PC-9 (cell line): ENCODE results near the gene TRIM26. TPM values are rescaled to one million over a fixed set of nuclear protein-coding genes. Genes with fewer than 3 reads are reported as not detected.

Experiments used
- BruUV-seq: library from RNA; stranded (reverse); fragments of 400-500 nt; replicated peaks from 2 replicates; lab custom pipeline; 2021; lab: Mats Ljungman, UMichigan
- CTCF ChIA-PET: fragments of 300-600 bp; sonication (Branson Sonifier 250); formaldehyde crosslinking; loops from one replicate; lab custom pipeline; 2022; ENCODE audit warnings: antibody characterized with exemption; lab: Charles Lee
- POLR2A ChIA-PET: fragments of 300-600 bp; sonication (Branson Sonifier 250); formaldehyde crosslinking; loops from one replicate; lab custom pipeline; 2022; ENCODE audit warnings: antibody characterized with exemption; ENCODE audit not compliant: unreplicated experiment; lab: Charles Lee
- DNase-seq, 2 experiments: peaks; one replicate each; pipeline versions ENCODE4 v3.0.0 to v3.0.0-alpha.2; 2015 to 2022; ENCODE audit warnings: mixed read lengths in 1 of 2
- H2AFZ ChIP-seq: fragments of 200-600 bp; sonication (generic); 2 replicates; pipeline ENCODE4 v1.8.1; 2017; ENCODE audit warnings: antibody characterized with exemption
- H3F3A ChIP-seq: fragments of 200-600 bp; sonication (generic); 2 replicates; pipeline ENCODE4 v1.8.1; 2017; ENCODE audit warnings: antibody characterized with exemption, mild to moderate bottlenecking, low read depth; ENCODE audit not compliant: insufficient read depth
- H3K27ac ChIP-seq: fragments of 200-600 bp; sonication (generic); 2 replicates; pipeline ENCODE4 v1.6.1; 2016; ENCODE audit warnings: mixed run types
- H3K27me3 ChIP-seq: fragments of 200-600 bp; sonication (generic); 2 replicates; pipeline ENCODE4 v1.6.1; 2016; ENCODE audit warnings: low read depth, mixed run types; ENCODE audit not compliant: insufficient read depth
- H3K36me3 ChIP-seq: fragments of 200-600 bp; sonication (generic); 2 replicates; pipeline ENCODE4 v1.6.1; 2016; ENCODE audit warnings: low read depth, mixed run types
- H3K4me1 ChIP-seq: fragments of 200-600 bp; sonication (generic); replicated peaks from 2 replicates; pipeline ENCODE4 v1.6.1; 2016; ENCODE audit warnings: mixed run types; ENCODE audit not compliant: insufficient read depth
- H3K4me2 ChIP-seq: fragments of 200-600 bp; sonication (generic); 2 replicates; pipeline ENCODE4 v1.6.1; 2017; ENCODE audit warnings: mixed run types
- H3K4me3 ChIP-seq: fragments of 200-600 bp; sonication (generic); 2 replicates; pipeline ENCODE4 v1.6.1; 2016; ENCODE audit warnings: mixed run types
- H3K79me2 ChIP-seq: fragments of 200-600 bp; sonication (generic); 2 replicates; pipeline ENCODE4 v1.6.1; 2017; ENCODE audit warnings: low read depth, mixed run types
- H3K9me2 ChIP-seq: fragments of 200-600 bp; sonication (generic); 2 replicates; pipeline ENCODE4 v1.8.1; 2017; ENCODE audit warnings: mild to moderate bottlenecking; ENCODE audit not compliant: insufficient read depth
- H3K9me3 ChIP-seq: fragments of 200-600 bp; sonication (generic); 2 replicates; pipeline ENCODE4 v1.8.1; 2016; ENCODE audit warnings: low read depth; ENCODE audit not compliant: insufficient read depth
- H4K20me1 ChIP-seq: fragments of 200-600 bp; sonication (generic); 2 replicates; pipeline ENCODE4 v1.8.1; 2017; ENCODE audit not compliant: insufficient read depth
- CTCF ChIP-seq: fragments of 200-600 bp; sonication (generic); conservative IDR thresholded peaks from 2 replicates; pipeline ENCODE4 v1.6.1; 2017; ENCODE audit warnings: mixed run types, antibody characterized with exemption, mild to moderate bottlenecking, moderate library complexity
- EZH2 ChIP-seq: fragments of 200-600 bp; sonication (generic); IDR thresholded peaks from 2 replicates; pipeline ENCODE4 v1.8.0; 2017; ENCODE audit warnings: antibody characterized with exemption, low read depth
- intact Hi-C: fragments of 100-400 bp; cut with micrococcal nuclease; formaldehyde crosslinking; loops from one replicate; pipeline ENCODE4 v1.10.0; 2022; ENCODE audit not compliant: unreplicated experiment
- total RNA-seq: library from RNA; stranded (reverse); gene quantifications from 2 replicates; pipeline ENCODE4 v1.2.3, GENCODE V29; 2021

TRIM26 gene
- total RNA-seq, 1 experiment from 2014 or later: 53.9 TPM

- Histone ChIP-seq H2AFZ (no peak overlapping the region), H3K36me3 (0 out of 2 replicates have a peak, but pooled peaks cover 6% of the 10 kb centered on the region), H3K4me3 (peak overlapping the region; percentile 95; the same call in 1 of the 2 replicates), H3K4me2 (peak overlapping the region; percentile 97), H3F3A (peaks cover 36% of the 10 kb centered on the region), H3K9me2 (no peaks in the 10 kb centered on the region), H3K79me2 (peaks cover 61% of the 10 kb centered on the region), H4K20me1 (peaks cover 38% of the 10 kb centered on the region), H3K27me3 (no peaks in the 10 kb centered on the region), H3K9me3 (no peaks in the 10 kb centered on the region), H3K4me1 (peaks cover 44% of the 10 kb centered on the region), H3K27ac (no peak overlapping the region)
- BruUV-seq: no TSS peak
- TF ChIP-seq EZH2 (no peak), CTCF (no peak)
- ChIA-PET POLR2A (no interaction called here), CTCF (interaction anchor here (0.6 kb wide), 1 partner anchor 599 kb away, joined by 4 read pairs; no protein-coding TSS in a partner anchor)
- no peak for DNase-seq
- intact Hi-C loops: loop anchor here (5.0 kb wide), 1 partner anchor 116 kb away; the partner anchor contains the start of gene TRIM39
Measured at GRCh38 chr6:30211306-30211705, 1.9 kb downstream of the TRIM26 start.

- intact Hi-C loops: no loop called here
- Histone ChIP-seq H4K20me1 (peaks cover 54% of the 10 kb centered on the region), H2AFZ (no peak overlapping the region), H3K79me2 (peaks cover 88% of the 10 kb centered on the region), H3K4me2 (peak overlapping the region; percentile 17), H3K27me3 (no peaks in the 10 kb centered on the region), H3K4me3 (no peak overlapping the region), H3K4me1 (peaks cover 44% of the 10 kb centered on the region), H3K9me2 (no peaks in the 10 kb centered on the region), H3F3A (peaks cover 30% of the 10 kb centered on the region), H3K9me3 (no peaks in the 10 kb centered on the region), H3K36me3 (0 out of 2 replicates have a peak, but pooled peaks cover 11% of the 10 kb centered on the region), H3K27ac (no peak overlapping the region; the same call in 1 of the 2 replicates)
- TF ChIP-seq EZH2 (no peak), CTCF (no peak)
- CTCF ChIA-PET: no interaction called here
- no TSS peak for BruUV-seq
- POLR2A ChIA-PET: no interaction called here
- DNase-seq: no peak
Measured at GRCh38 chr6:30207619-30208295, 5.4 kb downstream of the TRIM26 start.

- H3F3A ChIP-seq: peaks cover 24% of the 10 kb centered on the region
- no peak overlapping the region for H2AFZ ChIP-seq
- peaks cover 51% of the 10 kb centered on the region for H4K20me1 ChIP-seq
- no TSS peak for BruUV-seq
- H3K4me3 ChIP-seq: no peak overlapping the region
- H3K9me3 ChIP-seq: no peaks in the 10 kb centered on the region
- H3K79me2 ChIP-seq: peaks cover 82% of the 10 kb centered on the region
- H3K4me2 ChIP-seq: 0 out of 2 replicates have a peak overlapping the region, but pooled peaks have one; percentile 17
- peak in 1 of 2 experiments; percentile 70 for DNase-seq
- intact Hi-C loops: no loop called here
- CTCF ChIA-PET: no interaction called here
- TF ChIP-seq CTCF (no peak), EZH2 (no peak)
- H3K4me1 ChIP-seq: peaks cover 39% of the 10 kb centered on the region
- no peak overlapping the region; the same call in 1 of the 2 replicates for H3K27ac ChIP-seq
- H3K27me3 ChIP-seq: no peaks in the 10 kb centered on the region
- POLR2A ChIA-PET: no interaction called here
- 0 out of 2 replicates have a peak, but pooled peaks cover 11% of the 10 kb centered on the region for H3K36me3 ChIP-seq
- no peaks in the 10 kb centered on the region for H3K9me2 ChIP-seq
Measured at GRCh38 chr6:30206799-30207618, 6.2 kb downstream of the TRIM26 start.
